Germinal center (tissue), 1 donor: ENCODE measurements around the gene SP1.
A peak's percentile ranks its signal among the peaks of the same experiment; 100 is the strongest.
"Not testable (repeated sequence)": the region's sequence is repeated elsewhere in the genome, so short reads cannot be mapped to it uniquely, and the experiment has no call there.

Source experiments
- DNase-seq: peaks from one replicate; pipeline ENCODE4 v3.0.0; 2012; ENCODE audit warnings: mixed read lengths, low spot score

The SP1 gene

GRCh38 chr12:53414756-53415417, 34.9 kb downstream of the SP1 start:
- DNase-seq: no peak

GRCh38 chr12:53415752-53416389, 35.9 kb downstream of the SP1 start:
- not testable (repeated sequence) for DNase-seq

- not testable (repeated sequence) for DNase-seq
These were observed 37.4 kb downstream of the SP1 start for GRCh38 chr12:53417291-53417816.

GRCh38 chr12:53418221-53418620, 38.2 kb downstream of the SP1 start:
- DNase-seq: no peak

GRCh38 chr12:53419756-53420155, 39.8 kb downstream of the SP1 start:
- DNase-seq: no peak

- not testable (repeated sequence) for DNase-seq
These were observed 42.3 kb downstream of the SP1 start for GRCh38 chr12:53422247-53422646.

- no peak for DNase-seq
These were observed 43.6 kb downstream of the SP1 start, which contains the start of gene AMHR2 for GRCh38 chr12:53423597-53423996. Gene AMHR2, plus strand, starts transcription at chr12:53423855. Its CDS starts 80 bp downstream, at chr12:53423935.

- DNase-seq: no peak
These were observed 44.9 kb downstream of the SP1 start for GRCh38 chr12:53424626-53425514.

- no peak for DNase-seq
These were observed 45.7 kb downstream of the SP1 start for GRCh38 chr12:53425515-53426150.

- DNase-seq: no peak
These were observed 48.1 kb downstream of the SP1 start for GRCh38 chr12:53427905-53428594.

- DNase-seq: no peak
These were observed 48.8 kb downstream of the SP1 start for GRCh38 chr12:53428741-53429140.

GRCh38 chr12:53430116-53430515, 50.1 kb downstream of the SP1 start:
- DNase-seq: no peak

- DNase-seq: no peak
These were observed 51.2 kb downstream of the SP1 start for GRCh38 chr12:53431187-53431586.

- not testable (repeated sequence) for DNase-seq
These were observed 55.4 kb downstream of the SP1 start for GRCh38 chr12:53435326-53435725.

- DNase-seq: not testable (repeated sequence)
These were observed 59.6 kb downstream of the SP1 start for GRCh38 chr12:53439582-53439981.

GRCh38 chr12:53441040-53441833, 61.3 kb downstream of the SP1 start, which contains the start of gene PRR13:
Gene PRR13, plus strand, starts transcription at chr12:53441734. Its CDS starts 981 bp downstream, at chr12:53442715.
- peak; percentile 96 for DNase-seq

- DNase-seq: no peak
These were observed 64.0 kb downstream of the SP1 start for GRCh38 chr12:53443955-53444354.

GRCh38 chr12:53444593-53445325, 64.8 kb downstream of the SP1 start:
- not testable (repeated sequence) for DNase-seq

GRCh38 chr12:53450936-53451335, 71.0 kb downstream of the SP1 start:
- DNase-seq: no peak
